H1 (cell line): ENCODE measurements around the gene PPID. TPM values are rescaled to one million over a fixed set of nuclear protein-coding genes. Genes with fewer than 3 reads are reported as not detected.

ENCODE experiments used
- CTCF ChIA-PET: fragments of 300-600 bp; sonication (Branson Sonifier 250); formaldehyde crosslinking; loops from one replicate; lab custom pipeline; 2021; ENCODE audit not compliant: partially characterized antibody; lab: Charles Lee
- POLR2A ChIA-PET: fragments of 300-600 bp; sonication (Branson Sonifier 250); formaldehyde crosslinking; loops from one replicate; lab custom pipeline; 2021; ENCODE audit warnings: inconsistent platforms; ENCODE audit not compliant: partially characterized antibody; lab: Charles Lee
- DNase-seq, 2 experiments: peaks; one replicate each; pipeline versions ENCODE4 v3.0.0 to v3.0.0-alpha.2; 2010 to 2022; ENCODE audit warnings: low spot score in 2 of 2, low read depth in 1 of 2, mixed read lengths in 1 of 2
- FAIRE-seq: peaks from 2 replicates; lab custom pipeline; 2011; peaks lifted over from hg19 to GRCh38; lab: Jason Lieb, UNC
- H2AFZ ChIP-seq: 2 replicates; pipeline ENCODE4 v1.8.1; 2012; ENCODE audit warnings: low read length, inconsistent platforms
- H2AK5ac ChIP-seq: 2 replicates; pipeline ENCODE4 v1.6.1; 2013; ENCODE audit warnings: low read depth, low read length
- H2BK120ac ChIP-seq: replicated peaks from 2 replicates; pipeline ENCODE3; 2013; ENCODE audit warnings: low read depth, low read length, inconsistent platforms
- H2BK12ac ChIP-seq: 2 replicates; pipeline ENCODE4 v1.6.1; 2013; ENCODE audit warnings: low read depth, low read length
- H2BK15ac ChIP-seq: 2 replicates; pipeline ENCODE4 v1.6.1; 2013; ENCODE audit warnings: low read length
- H2BK20ac ChIP-seq: 2 replicates; pipeline ENCODE4 v1.6.1; 2013; ENCODE audit warnings: low read length
- H2BK5ac ChIP-seq: 2 replicates; pipeline ENCODE4 v1.6.1; 2013; ENCODE audit warnings: low read depth, low read length
- H3K14ac ChIP-seq: 2 replicates; pipeline ENCODE4 v1.6.1; 2013; ENCODE audit warnings: inconsistent platforms; ENCODE audit not compliant: insufficient read length
- H3K18ac ChIP-seq: 2 replicates; pipeline ENCODE4 v1.6.1; 2013; ENCODE audit warnings: low read length; ENCODE audit errors: extremely low read depth
- H3K23ac ChIP-seq: 2 replicates; pipeline ENCODE4 v1.6.1; 2013; ENCODE audit warnings: inconsistent platforms; ENCODE audit not compliant: insufficient read length
- H3K23me2 ChIP-seq: 2 replicates; pipeline ENCODE4 v1.6.1; 2013; ENCODE audit warnings: low read depth, low read length
- H3K27ac ChIP-seq: 2 replicates; pipeline ENCODE4 v1.6.1; 2011; ENCODE audit warnings: low read depth, low read length, inconsistent platforms
- H3K27me3 ChIP-seq, 4 experiments: replicated peaks in 1 of 4; 1 replicate in 1 of 4; 2 replicates in 3 of 4; pipeline versions ENCODE4 v1.6.1 to v1.8.1; 2011 to 2013; ENCODE audit warnings: low read length in 3 of 4, mild to moderate bottlenecking in 3 of 4, inconsistent platforms in 2 of 4, mixed read lengths in 2 of 4, moderate library complexity in 1 of 4; ENCODE audit not compliant: control insufficient read depth in 3 of 4, insufficient read depth in 3 of 4; ENCODE audit errors: extremely low read depth in 1 of 4
- H3K36me3 ChIP-seq, 4 experiments: 2 replicates each; pipeline versions ENCODE4 v1.6.1 to v1.8.1; 2011 to 2013; ENCODE audit warnings: mild to moderate bottlenecking in 4 of 4, low read length in 3 of 4, moderate library complexity in 2 of 4, control low read depth in 1 of 4, inconsistent platforms in 1 of 4; ENCODE audit not compliant: insufficient read depth in 4 of 4, control insufficient read depth in 2 of 4
- H3K4ac ChIP-seq: replicated peaks from 2 replicates; pipeline ENCODE3; 2013; ENCODE audit warnings: low read length, low read depth, mixed read lengths, inconsistent platforms; ENCODE audit not compliant: insufficient read length
- H3K4me1 ChIP-seq, 4 experiments: replicated peaks in 1 of 4; 1 replicate in 1 of 4; 2 replicates in 3 of 4; pipeline versions ENCODE4 v1.6.1 to v1.8.1; 2011 to 2013; ENCODE audit warnings: low read length in 3 of 4, inconsistent platforms in 2 of 4, mixed read lengths in 1 of 4; ENCODE audit not compliant: insufficient read depth in 4 of 4, control insufficient read depth in 3 of 4
- H3K4me2 ChIP-seq, 2 experiments: 2 replicates each; pipeline versions ENCODE4 v1.6.1 to v1.8.1; 2011 to 2013; ENCODE audit warnings: low read depth in 2 of 2, low read length in 2 of 2, control low read depth in 1 of 2, inconsistent platforms in 1 of 2, mild to moderate bottlenecking in 1 of 2; ENCODE audit not compliant: insufficient read depth in 1 of 2
- H3K4me3 ChIP-seq, 4 experiments: fragments of 200-600, 300-600 bp in 1 of 4; sonication (generic), shearing (Covaris generic), sonication (Bioruptor Twin) in 1 of 4; 2 replicates each; pipeline versions ENCODE4 v1.5.1 to v1.8.1; 2011 to 2016; ENCODE audit warnings: low read length in 4 of 4, low read depth in 3 of 4, control low read depth in 2 of 4, inconsistent platforms in 2 of 4, mild to moderate bottlenecking in 2 of 4, mixed read lengths in 1 of 4, moderate library complexity in 1 of 4; ENCODE audit not compliant: insufficient read depth in 2 of 4; ENCODE audit errors: extremely low read depth in 1 of 4
- H3K56ac ChIP-seq: replicated peaks from 2 replicates; pipeline ENCODE3; 2013; ENCODE audit warnings: low read depth, mild to moderate bottlenecking, mixed read lengths, low read length, inconsistent platforms; ENCODE audit not compliant: insufficient read length
- H3K79me1 ChIP-seq: 2 replicates; pipeline ENCODE4 v1.6.1; 2013; ENCODE audit warnings: low read depth, low read length, control low read depth
- H3K79me2 ChIP-seq, 2 experiments: 2 replicates each; pipeline versions ENCODE4 v1.6.1 to v1.8.1; 2012 to 2013; ENCODE audit warnings: low read length in 2 of 2, mild to moderate bottlenecking in 2 of 2, inconsistent platforms in 1 of 2; ENCODE audit not compliant: insufficient read depth in 2 of 2, control insufficient read depth in 1 of 2
- H3K9ac ChIP-seq, 4 experiments: replicated peaks in 1 of 4; 1 replicate in 1 of 4; 2 replicates in 3 of 4; pipeline versions ENCODE4 v1.6.1 to v1.8.1; 2011 to 2013; ENCODE audit warnings: low read depth in 3 of 4, low read length in 3 of 4, control low read depth in 2 of 4, mild to moderate bottlenecking in 2 of 4, moderate library complexity in 2 of 4, inconsistent platforms in 1 of 4; ENCODE audit errors: extremely low read depth in 1 of 4
- H3K9me3 ChIP-seq, 2 experiments: 2 replicates each; pipeline versions ENCODE4 v1.6.1 to v1.8.1; 2012 to 2013; ENCODE audit warnings: mild to moderate bottlenecking in 2 of 2, moderate library complexity in 2 of 2, control low read depth in 1 of 2, inconsistent platforms in 1 of 2, low read depth in 1 of 2, low read length in 1 of 2, mixed read lengths in 1 of 2; ENCODE audit not compliant: insufficient read depth in 2 of 2
- H4K20me1 ChIP-seq, 2 experiments: replicated peaks in 1 of 2; 2 replicates each; pipeline versions ENCODE3 to v1.8.1; 2011 to 2013; ENCODE audit warnings: inconsistent platforms in 2 of 2, low read length in 2 of 2, mild to moderate bottlenecking in 1 of 2; ENCODE audit not compliant: insufficient read depth in 2 of 2, control insufficient read depth in 1 of 2
- H4K5ac ChIP-seq: 2 replicates; pipeline ENCODE4 v1.6.1; 2013; ENCODE audit warnings: low read length, low read depth, mixed read lengths, inconsistent platforms; ENCODE audit not compliant: insufficient read length
- H4K8ac ChIP-seq: 2 replicates; pipeline ENCODE4 v1.8.0; 2013; ENCODE audit warnings: mild to moderate bottlenecking, moderate library complexity, low read length, inconsistent platforms; ENCODE audit not compliant: insufficient read depth; ENCODE audit errors: extremely low read depth
- H4K91ac ChIP-seq: replicated peaks from 2 replicates; pipeline ENCODE3; 2013; ENCODE audit warnings: low read length, mixed read lengths, inconsistent platforms; ENCODE audit not compliant: insufficient read length
- ASH2L ChIP-seq: fragments of 200-600, 300-600 bp; sonication (generic); IDR thresholded peaks from one replicate; pipeline ENCODE4 v1.7.1; 2017; ENCODE audit warnings: low read length
- CREB1 ChIP-seq: IDR thresholded peaks from 2 replicates; pipeline ENCODE4 v1.6.1; 2012; ENCODE audit warnings: inconsistent platforms
- CTBP2 ChIP-seq: IDR thresholded peaks from 2 replicates; pipeline ENCODE4 v1.7.0; 2011; ENCODE audit warnings: borderline replicate concordance, mild to moderate bottlenecking, moderate library complexity, mixed read lengths, low read length; ENCODE audit not compliant: insufficient read depth, insufficient read length
- CTCF ChIP-seq, 3 experiments: IDR thresholded peaks; 1 replicate in 2 of 3; 2 replicates in 1 of 3; pipeline versions ENCODE4 v1.5.1 to v1.6.1; 2011; ENCODE audit warnings: low read length in 3 of 3, mild to moderate bottlenecking in 3 of 3, inconsistent platforms in 2 of 3, low read depth in 1 of 3, moderate library complexity in 1 of 3; ENCODE audit not compliant: insufficient read depth in 1 of 3; ENCODE audit errors: control extremely low read depth in 1 of 3
- JUND ChIP-seq: IDR thresholded peaks from 2 replicates; pipeline ENCODE4 v1.6.1; 2011; ENCODE audit warnings: mild to moderate bottlenecking, improper control_type of control experiment, low read length
- KDM5A ChIP-seq: fragments of 200-600 bp; IDR thresholded peaks from 2 replicates; pipeline ENCODE4 v1.7.1; 2012; ENCODE audit warnings: mild to moderate bottlenecking, low read length, inconsistent platforms, mixed read lengths
- POLR2AphosphoS5 ChIP-seq: IDR thresholded peaks from 2 replicates; pipeline ENCODE4 v1.6.1; 2011; ENCODE audit warnings: low read depth, low read length
- RNF2 ChIP-seq: fragments of 200-900, 300-1000 bp; sonication (generic); IDR thresholded peaks from 2 replicates; pipeline ENCODE4 v1.7.1; 2016; ENCODE audit warnings: borderline replicate concordance, low read depth, mild to moderate bottlenecking, antibody characterized with exemption, low read length; ENCODE audit not compliant: poor library complexity, severe bottlenecking; ENCODE audit errors: missing control alignments
- SP1 ChIP-seq: IDR thresholded peaks from 2 replicates; pipeline ENCODE4 v1.6.1; 2011; ENCODE audit warnings: low read depth, low read length
- TBP ChIP-seq: IDR thresholded peaks from 2 replicates; pipeline ENCODE4 v1.6.1; 2011; ENCODE audit warnings: low read depth, low read length, improper control_type of control experiment
- WGBS, 2 experiments: shearing (Covaris generic) in 1 of 2; methylation state at CpG; one replicate each; pipeline versions ENCODE4 v1.1.6 to v1.1.7; 2013 to 2015; ENCODE audit warnings: low lambda C conversion rate in 2 of 2, mixed read lengths in 2 of 2, inconsistent platforms in 1 of 2, low coverage in 1 of 2, missing lambda C conversion rate in 1 of 2; ENCODE audit not compliant: insufficient replicate concordance in 2 of 2, insufficient coverage in 1 of 2, insufficient read length in 1 of 2; ENCODE audit errors: extremely low coverage in 1 of 2, missing lambda C conversion rate in 1 of 2; 5-methylcytosine and 5-hydroxymethylcytosine counted together
- polyA plus RNA-seq, 7 experiments: library from polyadenylated mRNA; depleted of rRNA in 3 of 7; stranded (reverse) in 5 of 7; unstranded in 2 of 7; fragments of >200 nt in 5 of 7; fragments of 200-250 nt in 2 of 7; gene quantifications; 1 replicate in 5 of 7; 2 replicates in 1 of 7; 4 replicates in 1 of 7; pipeline versions ENCODE4 v1.2.1 to v1.2.3, GENCODE V29; 2011 to 2013; ENCODE audit warnings: missing spikeins in 2 of 7, mixed read lengths in 2 of 7
- total RNA-seq: library from RNA; stranded (reverse); fragmentation: NEBNext Ultra II Directional; extraction: Animal tissue kit (Norgen Biotek cat#: 25700); gene quantifications from 2 replicates; pipeline ENCODE4 v1.2.1, GENCODE V29; 2021
- TF ChIP-seq, protein P1 (sequence below): IDR thresholded peaks from 2 replicates; pipeline ENCODE4 v1.6.1; 2012; ENCODE audit warnings: inconsistent platforms

The PPID gene
- total and polyA plus RNA-seq, 2 of the 8 experiments (the other 6 are each of a cell fraction or from before 2014, with no cell fraction given): 20.2 to 53.2 TPM

DNA sequence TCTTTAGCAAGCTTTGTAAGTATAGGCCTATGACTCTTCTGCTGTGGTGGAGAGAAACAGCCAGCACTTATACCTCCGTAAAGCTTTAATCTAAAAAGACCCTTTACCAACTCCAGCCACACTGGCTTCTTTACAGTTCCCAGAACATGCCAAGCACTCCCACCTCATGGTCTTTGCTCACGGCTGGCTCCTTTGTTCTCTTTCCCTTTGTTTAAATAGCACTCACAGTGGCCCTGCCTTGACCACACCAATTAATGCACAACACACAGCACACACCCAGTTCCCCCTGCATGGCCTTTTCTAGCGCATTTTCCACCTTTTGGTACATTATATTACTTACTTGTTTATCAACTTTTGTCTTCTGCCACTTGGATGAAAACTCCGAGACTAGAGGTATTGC lies 18.9 kb downstream of the PPID start:
- DNase-seq (no peak), FAIRE-seq (no peak)
- no peak overlapping the region for H3K27ac ChIP-seq
- no peak overlapping the region for H4K91ac ChIP-seq
- H3K23ac ChIP-seq: no peak overlapping the region
- no peak overlapping the region for H4K5ac ChIP-seq
- H2BK5ac ChIP-seq: no peak overlapping the region
- POLR2A ChIA-PET: interaction anchor here (1.3 to 1.5 kb wide), 2 partner anchors 9 to 20 kb away, joined by 3 to 4 read pairs; no protein-coding TSS in a partner anchor
- no peak overlapping the region for H4K8ac ChIP-seq
- H3K9me3 ChIP-seq: no peaks in the 10 kb centered on the region
- no peak overlapping the region for H3K4ac ChIP-seq
- no peak overlapping the region for H3K4me2 ChIP-seq
- WGBS, 2 experiments: 90% methylated on average over 4 of the region's 4 CpGs; no CpG with 5 or more reads in 1 of the 2 experiments
- no peak overlapping the region for H2BK20ac ChIP-seq
- H3K36me3 ChIP-seq: peaks cover 0 to 26% (median 7%) of the 10 kb centered on the region in 4 experiments; a peak in 5 of 8 replicates
- H3K4me1 ChIP-seq: no peaks in the 10 kb centered on the region
- no peaks in the 10 kb centered on the region for H4K20me1 ChIP-seq
- no peak overlapping the region for H3K4me3 ChIP-seq
- H3K27me3 ChIP-seq: no peaks in the 10 kb centered on the region
- no peaks in the 10 kb centered on the region for H3K79me2 ChIP-seq
- no peak overlapping the region for H3K9ac ChIP-seq
- CTCF ChIA-PET: interaction anchor here (0.6 to 0.7 kb wide), 2 partner anchors 38 to 502 kb away, joined by 3 to 4 read pairs; no protein-coding TSS in a partner anchor
- no peak overlapping the region for H3K14ac ChIP-seq
- H2BK120ac ChIP-seq: no peak overlapping the region
- no peak overlapping the region for H2AFZ ChIP-seq
- H3K18ac ChIP-seq: no peak overlapping the region
- no peaks in the 10 kb centered on the region for H3K23me2 ChIP-seq
- no peak overlapping the region for H2BK15ac ChIP-seq
- no peak overlapping the region for H3K56ac ChIP-seq
- H2AK5ac ChIP-seq: no peak overlapping the region
- H3K79me1 ChIP-seq: no peaks in the 10 kb centered on the region
- no peak overlapping the region for H2BK12ac ChIP-seq
- no peak for TF ChIP-seq CREB1
- TF ChIP-seq, protein P1, sequence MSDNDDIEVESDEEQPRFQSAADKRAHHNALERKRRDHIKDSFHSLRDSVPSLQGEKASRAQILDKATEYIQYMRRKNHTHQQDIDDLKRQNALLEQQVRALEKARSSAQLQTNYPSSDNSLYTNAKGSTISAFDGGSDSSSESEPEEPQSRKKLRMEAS: no peak
- no peak for TF ChIP-seq CTCF (IDR thresholded peaks at IDR 0.05; ENCODE audit: control extremely low read depth in 1 of 3, insufficient read depth in 1 of 3, low read depth in 1 of 3, low read length in 3 of 3)
- no peak for TF ChIP-seq ASH2L
- TF ChIP-seq TBP: no peak
- TF ChIP-seq RNF2: no peak
- TF ChIP-seq KDM5A: no peak
- TF ChIP-seq JUND: no peak
- no peak for TF ChIP-seq CTBP2
- no peak for TF ChIP-seq POLR2AphosphoS5
- TF ChIP-seq SP1: no peak
